ENCODE data around the gene C3orf20.

- TF ChIP-seq POLR2A (IDR thresholded peaks at IDR 0.05; ENCODE audit: low read depth, low read length) (no peak), CTCF (conservative IDR thresholded peaks at IDR 0.05; ENCODE audit: low read depth, low read length) (no peak), RAD21 (IDR thresholded peaks at IDR 0.05; ENCODE audit: low read length) (no peak), USF2 (IDR thresholded peaks at IDR 0.05; ENCODE audit: low read depth, low read length) (no peak), SMC3 (IDR thresholded peaks at IDR 0.05; ENCODE audit: low read depth, low read length) (no peak), ELK1 (IDR thresholded peaks at IDR 0.05; ENCODE audit: borderline replicate concordance, low read depth, low read length) (no peak), MAZ (IDR thresholded peaks at IDR 0.05; ENCODE audit: borderline replicate concordance, low read depth, low read length) (no peak)
Measured at GRCh38 chr3:14650193-14650592, 24.7 kb upstream of the C3orf20 start.
